ENCODE measurements around the gene AP4E1. TPM values are rescaled to one million over a fixed set of nuclear protein-coding genes. Genes with fewer than 3 reads are reported as not detected.
"Not testable (repeated sequence)": the region's sequence is repeated elsewhere in the genome, so short reads cannot be mapped to it uniquely, and the experiment has no call there.

Gene AP4E1
- 9.4 TPM for polyA plus RNA-seq (2013, experiment 1 of 2; ENCODE audit: insufficient read length)
- polyA plus RNA-seq (2013, experiment 2 of 2; ENCODE audit: insufficient read length), result 10.2 TPM

- DNase-seq, result peak; percentile 93
Measured at GRCh38 chr15:50908209-50909009, at the start of gene AP4E1. AP4E1 (plus strand) TSS chr15:50908683; CDS start chr15:50908779, 96 bp downstream.

- DNase-seq, result no peak
Measured at GRCh38 chr15:50860824-50861223, 47.7 kb upstream of the AP4E1 start.

DNA sequence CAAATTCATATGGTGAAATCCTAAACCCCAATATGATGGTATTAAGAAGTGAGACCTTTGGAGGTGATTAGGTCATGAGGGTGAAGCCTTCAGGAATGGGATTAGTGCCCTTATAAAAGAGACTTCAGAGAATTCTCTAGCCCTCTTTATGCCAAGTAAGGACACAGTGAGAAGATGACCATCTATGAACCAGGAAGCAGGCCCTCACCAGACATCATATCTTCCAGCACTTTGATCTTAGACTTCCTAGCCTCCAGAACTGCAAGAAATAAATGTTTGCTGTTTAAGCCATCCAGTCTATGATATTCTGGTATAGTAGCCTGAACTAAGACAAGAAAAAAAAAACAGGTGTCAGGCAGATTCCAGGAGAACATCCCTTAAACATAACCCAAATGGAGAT lies 45.9 kb upstream of the AP4E1 start:
- no peak for DNase-seq

- no peak for DNase-seq
Measured at GRCh38 chr15:50864873-50865272, 43.6 kb upstream of the AP4E1 start.

DNA sequence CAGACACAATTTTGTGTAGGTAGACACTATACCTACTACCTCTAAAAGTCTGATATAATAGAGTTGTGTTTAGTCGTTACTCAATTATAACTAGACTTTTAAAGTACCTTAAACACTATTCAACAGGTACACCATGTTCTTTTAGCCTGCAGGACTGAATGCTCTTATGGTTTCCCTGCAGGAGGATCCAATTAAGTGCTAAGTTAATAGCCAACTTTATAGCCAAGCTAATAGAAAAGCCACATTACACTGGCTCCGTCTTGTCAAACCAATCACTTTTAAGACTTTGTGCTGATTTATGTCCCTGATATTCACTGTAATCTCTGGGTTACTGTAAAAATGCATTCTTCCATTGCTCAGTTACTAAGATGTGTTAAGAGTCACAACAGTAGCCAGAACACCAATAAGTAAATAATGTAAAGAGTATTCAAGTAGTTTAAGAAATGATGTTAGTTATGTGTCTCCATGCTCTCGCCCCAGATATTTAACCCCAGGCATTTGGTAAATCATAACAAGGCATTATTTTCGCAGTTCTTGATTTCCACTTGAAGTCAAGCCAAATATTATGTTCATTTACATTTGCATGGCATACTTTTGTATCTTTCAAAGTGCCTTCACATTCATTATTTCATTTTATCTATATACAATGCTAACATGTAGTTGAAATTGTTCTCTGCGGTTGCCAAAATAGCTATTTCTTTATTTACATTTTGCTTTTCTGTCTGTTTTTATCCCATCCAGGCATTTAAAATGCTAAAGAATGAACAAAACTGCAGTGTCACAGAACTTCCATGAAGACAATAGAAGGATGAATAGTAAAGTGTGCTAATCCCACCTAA lies 42.7 kb upstream of the AP4E1 start:
- no peak for DNase-seq

- no peak for DNase-seq
Measured at GRCh38 chr15:50871832-50872231, 36.7 kb upstream of the AP4E1 start.

DNA sequence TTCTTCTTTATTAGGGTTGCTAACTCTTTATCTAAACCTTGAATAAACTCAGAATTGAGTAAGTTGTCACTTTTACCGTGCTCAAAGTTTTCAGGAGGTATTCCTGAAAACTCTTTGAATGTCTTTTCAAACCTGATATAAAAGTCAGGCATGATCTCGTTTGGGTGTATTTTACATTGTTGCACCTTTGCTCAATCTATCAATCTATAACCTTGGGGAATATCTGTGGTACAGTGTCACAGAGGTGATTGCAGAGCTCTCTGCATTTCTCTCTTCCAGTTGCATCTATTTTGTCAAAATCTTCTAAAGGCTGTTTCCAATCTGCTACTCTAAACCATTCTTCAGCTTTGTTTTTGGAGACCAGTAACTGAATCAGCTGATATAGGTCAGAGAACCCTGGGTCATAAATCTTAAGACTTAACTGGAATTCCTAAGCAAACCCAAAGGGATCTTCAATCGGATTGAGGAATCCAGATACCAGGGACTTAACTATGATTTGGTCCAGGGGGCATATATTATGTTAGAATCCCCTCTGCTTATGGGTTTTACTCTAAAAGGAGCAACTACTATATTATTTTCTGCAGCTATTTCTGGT lies 35.6 kb upstream of the AP4E1 start:
- DNase-seq, result no peak

DNA sequence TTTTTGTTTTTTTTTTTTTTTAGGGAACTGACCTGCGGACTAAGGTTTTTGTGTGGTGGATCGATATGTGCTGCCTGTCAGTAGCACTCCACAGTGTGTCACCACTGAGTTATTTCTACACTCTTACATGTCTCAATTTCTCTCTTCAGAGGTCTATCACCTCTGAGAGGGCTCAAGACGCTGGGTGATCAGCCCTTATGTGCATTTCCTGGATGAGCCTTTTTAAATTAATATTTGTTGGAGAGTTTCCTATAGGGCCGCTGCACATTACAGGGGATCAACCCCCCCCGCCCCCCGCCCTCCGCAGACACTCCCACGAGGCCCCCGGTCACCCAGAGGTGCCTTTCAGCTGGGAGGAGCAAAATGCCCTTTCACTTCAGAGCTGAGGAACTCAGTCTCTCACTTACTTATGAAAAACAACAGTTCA lies 34.5 kb upstream of the AP4E1 start:
- no peak for DNase-seq

DNA sequence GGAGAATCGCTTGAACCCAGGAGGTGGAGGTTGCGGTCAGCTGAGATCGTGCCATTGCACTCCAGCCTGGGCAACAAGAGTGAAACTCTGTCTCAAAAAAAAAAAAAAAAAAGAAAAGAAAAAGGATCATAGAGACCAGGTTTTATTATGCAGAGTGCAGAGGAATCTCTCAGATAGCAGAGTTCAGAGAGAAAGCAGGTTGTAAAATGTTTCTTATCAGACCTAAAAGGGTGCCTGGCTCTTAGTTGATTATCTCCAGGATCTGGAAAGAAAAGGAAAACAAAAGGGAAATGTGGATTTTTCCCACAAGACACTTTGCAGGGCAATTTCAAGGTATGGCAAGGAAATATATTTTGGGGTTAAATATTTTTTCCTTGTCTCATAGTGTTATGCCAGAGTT lies 33.2 kb upstream of the AP4E1 start:
- not testable (repeated sequence) for DNase-seq

- no peak for DNase-seq
Measured at GRCh38 chr15:50876260-50876988, 32.1 kb upstream of the AP4E1 start.

GRCh38 chr15:50876989-50877360 lies 31.5 kb upstream of the AP4E1 start:
- peak; percentile 95 for DNase-seq

DNA sequence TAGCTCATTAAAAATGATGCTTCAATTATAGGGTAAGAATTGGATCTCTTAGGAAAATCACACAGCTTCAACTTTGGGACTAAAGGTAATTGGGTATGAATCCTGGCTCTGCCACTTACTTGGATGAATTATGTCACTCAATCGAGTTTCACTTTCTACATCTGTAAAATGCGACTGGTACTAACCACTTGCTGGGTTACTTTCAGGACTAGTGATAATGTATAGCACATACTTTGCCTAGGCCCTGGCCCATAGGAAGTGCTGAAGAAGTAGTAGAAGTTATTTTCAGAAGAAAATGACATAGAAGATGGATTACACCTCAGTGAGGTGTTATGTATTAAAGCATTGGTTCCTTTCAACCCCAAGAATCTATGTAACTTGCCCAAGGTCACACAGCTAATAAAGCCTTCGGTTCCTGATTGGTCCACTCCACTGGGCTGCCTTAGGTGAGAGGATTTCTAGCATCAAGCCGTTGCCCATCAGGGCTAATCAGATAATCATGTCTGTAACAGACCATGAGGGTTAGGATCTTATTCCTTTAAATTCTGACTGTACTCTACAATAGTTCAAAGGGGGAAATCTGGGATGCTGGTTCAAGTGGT lies 29.4 kb upstream of the AP4E1 start:
- no peak for DNase-seq

DNA sequence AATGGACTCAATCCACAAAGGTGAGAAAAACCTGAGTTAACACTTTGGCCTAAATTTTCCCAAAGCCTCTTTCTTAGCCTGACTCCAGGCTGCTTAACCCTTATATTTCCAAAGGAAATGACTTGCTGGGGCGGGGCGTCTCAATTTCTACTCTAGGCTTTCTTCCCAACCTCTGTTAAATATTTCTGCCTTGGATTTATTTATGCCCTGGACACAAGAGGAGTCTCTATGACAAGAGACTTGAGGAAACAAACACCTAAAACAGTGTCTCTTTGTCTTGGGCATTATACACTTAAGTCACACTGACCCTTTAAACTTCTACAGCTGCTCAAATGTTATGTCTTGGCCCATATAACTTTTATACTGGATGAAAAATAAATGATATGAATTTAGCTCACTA lies 28.3 kb upstream of the AP4E1 start:
- peak; percentile 49 for DNase-seq

GRCh38 chr15:50880651-50881114 lies 27.8 kb upstream of the AP4E1 start:
- DNase-seq, result peak; percentile 93

- peak; percentile 23 for DNase-seq
Measured at GRCh38 chr15:50881121-50882048, 27.1 kb upstream of the AP4E1 start.

GRCh38 chr15:50883903-50884302 lies 24.6 kb upstream of the AP4E1 start:
- DNase-seq, result peak; percentile 71

GRCh38 chr15:50884540-50884939 lies 23.9 kb upstream of the AP4E1 start:
- DNase-seq, result peak; percentile 50

- DNase-seq, result no peak
Measured at GRCh38 chr15:50886139-50886467, 22.4 kb upstream of the AP4E1 start.

- no peak for DNase-seq
Measured at GRCh38 chr15:50886611-50887345, 21.7 kb upstream of the AP4E1 start.

DNA sequence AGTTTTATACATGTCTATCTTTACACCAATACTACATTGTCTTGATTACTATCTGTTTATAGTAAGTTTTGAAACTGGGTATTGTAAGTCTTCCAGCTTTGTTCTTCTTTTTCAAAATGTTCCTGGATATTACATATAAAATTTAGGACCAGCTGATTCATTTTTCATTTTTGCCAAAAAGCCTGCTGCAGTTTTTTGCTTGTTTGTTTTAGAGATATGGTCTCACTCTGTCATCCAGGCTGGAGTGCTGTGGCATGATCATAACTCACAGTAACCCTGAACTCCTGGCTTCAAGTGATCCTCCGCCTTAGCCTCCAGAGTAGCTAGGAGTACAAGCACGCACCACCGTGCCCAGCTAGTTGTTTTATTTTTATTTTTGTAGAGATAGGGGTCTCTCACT lies 20.4 kb upstream of the AP4E1 start:
- no peak for DNase-seq
